GM19324 (cell line): Measurements from ENCODE around the gene FHL5.
"Not testable (repeated sequence)": the region's sequence is repeated elsewhere in the genome, so short reads cannot be mapped to it uniquely, and the experiment has no call there.

Experiments
- ATAC-seq: cut with Tn5 transposase; IDR thresholded peaks from one replicate; pipeline ENCODE4 v1.9.1; 2021; ENCODE audit warnings: mild to moderate bottlenecking, moderate library complexity; ENCODE audit not compliant: unreplicated experiment, low FRiP score

Gene FHL5

GRCh38 chr6:96608074-96608473, 45.1 kb downstream of the FHL5 start:
- no peak for ATAC-seq

- peak; percentile 45 for ATAC-seq
Measured at GRCh38 chr6:96610019-96610418, 47.1 kb downstream of the FHL5 start.

- ATAC-seq, result peak; percentile 70
Measured at GRCh38 chr6:96611342-96611991, 48.5 kb downstream of the FHL5 start.

GRCh38 chr6:96613291-96613999, 50.5 kb downstream of the FHL5 start:
- ATAC-seq, result peak; percentile 45

GRCh38 chr6:96620851-96621250, 57.9 kb downstream of the FHL5 start:
- no peak for ATAC-seq

GRCh38 chr6:96621983-96622382, 59.1 kb downstream of the FHL5 start:
- ATAC-seq, result no peak

GRCh38 chr6:96624957-96625356, 62.0 kb downstream of the FHL5 start:
- no peak for ATAC-seq

- peak; percentile 84 for ATAC-seq
Measured at GRCh38 chr6:96626759-96627364, 63.9 kb downstream of the FHL5 start.

GRCh38 chr6:96631248-96631647, 68.3 kb downstream of the FHL5 start:
- ATAC-seq, result no peak

- ATAC-seq, result not testable (repeated sequence)
Measured at GRCh38 chr6:96637979-96638378, 75.1 kb downstream of the FHL5 start.

- no peak for ATAC-seq
Measured at GRCh38 chr6:96645106-96645505, 82.2 kb downstream of the FHL5 start.

GRCh38 chr6:96649926-96650325, 87.0 kb downstream of the FHL5 start:
- ATAC-seq, result no peak

GRCh38 chr6:96651816-96652215, 88.9 kb downstream of the FHL5 start:
- ATAC-seq, result no peak

GRCh38 chr6:96652552-96652951, 89.6 kb downstream of the FHL5 start:
- no peak for ATAC-seq

- ATAC-seq, result no peak
Measured at GRCh38 chr6:96653181-96653580, 90.3 kb downstream of the FHL5 start.

GRCh38 chr6:96656567-96656966, 93.6 kb downstream of the FHL5 start:
- no peak for ATAC-seq

GRCh38 chr6:96657344-96657743, 94.4 kb downstream of the FHL5 start:
- ATAC-seq, result no peak

GRCh38 chr6:96659084-96659845, 96.3 kb downstream of the FHL5 start:
- ATAC-seq, result peak; percentile 60
